Stimulated activated naive CD4-positive, alpha-beta T cell treated with Interleukin-2 at 50 U/mL for 16 hours (primary cell): ENCODE measurements around the gene FFAR3.
A peak's percentile ranks its signal among the peaks of the same experiment; 100 is the strongest.
"Not testable (repeated sequence)": the region's sequence is repeated elsewhere in the genome, so short reads cannot be mapped to it uniquely, and the experiment has no call there.

ENCODE experiments used
- DNase-seq: peaks from one replicate; lab custom pipeline; 2025; lab: John Stamatoyannopoulos, UW

The FFAR3 gene

DNA sequence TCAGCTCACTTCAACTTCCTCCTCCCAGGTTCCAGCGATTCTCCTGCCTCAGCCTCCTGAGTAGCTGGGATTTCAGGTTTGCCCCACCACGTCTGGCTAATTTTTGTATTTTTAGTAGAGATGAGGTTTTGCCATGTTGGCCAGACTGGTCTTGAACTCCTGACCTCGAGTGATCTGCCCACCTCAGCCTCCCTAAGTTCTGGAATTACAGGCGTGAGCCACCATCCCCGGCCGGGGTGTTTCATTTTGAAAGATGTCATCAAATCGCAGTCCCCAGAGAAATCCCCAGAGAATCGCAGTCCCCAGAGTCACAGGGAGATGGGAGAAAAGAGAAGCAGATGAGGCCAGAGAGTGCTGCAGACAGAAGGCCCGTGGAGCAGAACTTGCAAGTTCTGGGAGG lies 43.2 kb downstream of the FFAR3 start:
- not testable (repeated sequence) for DNase-seq

DNA sequence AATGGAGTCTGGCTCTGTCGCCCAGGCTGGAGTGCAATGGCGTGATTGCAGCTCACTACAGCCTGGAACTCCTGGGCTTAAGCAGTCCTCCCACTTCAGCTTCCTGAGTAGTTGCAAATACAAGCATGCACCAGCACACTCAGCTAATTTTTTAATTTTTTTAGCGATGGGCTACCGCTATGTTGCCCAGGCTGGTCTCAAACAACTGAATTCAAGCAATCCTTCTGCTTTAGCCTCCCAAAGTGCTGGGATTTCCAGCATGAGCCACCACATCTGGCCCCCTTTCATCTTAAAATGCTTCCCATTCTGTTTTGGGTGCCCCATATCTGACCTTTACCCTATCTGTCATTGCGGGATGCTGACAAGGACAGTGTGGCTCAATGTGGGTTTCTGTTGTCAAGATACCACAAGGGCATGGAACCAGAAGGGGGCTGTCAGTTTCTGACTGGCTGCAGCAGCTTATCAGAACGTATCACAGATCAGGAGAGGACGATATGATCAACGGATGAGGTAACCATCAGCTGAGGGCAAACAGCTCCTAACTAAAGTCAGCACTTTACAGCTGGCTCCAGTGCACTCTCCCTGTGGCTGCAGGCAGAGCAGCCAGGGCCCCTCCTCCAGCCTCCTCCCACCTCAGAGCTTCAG lies 45.0 kb downstream of the FFAR3 start:
- no peak for DNase-seq

DNA sequence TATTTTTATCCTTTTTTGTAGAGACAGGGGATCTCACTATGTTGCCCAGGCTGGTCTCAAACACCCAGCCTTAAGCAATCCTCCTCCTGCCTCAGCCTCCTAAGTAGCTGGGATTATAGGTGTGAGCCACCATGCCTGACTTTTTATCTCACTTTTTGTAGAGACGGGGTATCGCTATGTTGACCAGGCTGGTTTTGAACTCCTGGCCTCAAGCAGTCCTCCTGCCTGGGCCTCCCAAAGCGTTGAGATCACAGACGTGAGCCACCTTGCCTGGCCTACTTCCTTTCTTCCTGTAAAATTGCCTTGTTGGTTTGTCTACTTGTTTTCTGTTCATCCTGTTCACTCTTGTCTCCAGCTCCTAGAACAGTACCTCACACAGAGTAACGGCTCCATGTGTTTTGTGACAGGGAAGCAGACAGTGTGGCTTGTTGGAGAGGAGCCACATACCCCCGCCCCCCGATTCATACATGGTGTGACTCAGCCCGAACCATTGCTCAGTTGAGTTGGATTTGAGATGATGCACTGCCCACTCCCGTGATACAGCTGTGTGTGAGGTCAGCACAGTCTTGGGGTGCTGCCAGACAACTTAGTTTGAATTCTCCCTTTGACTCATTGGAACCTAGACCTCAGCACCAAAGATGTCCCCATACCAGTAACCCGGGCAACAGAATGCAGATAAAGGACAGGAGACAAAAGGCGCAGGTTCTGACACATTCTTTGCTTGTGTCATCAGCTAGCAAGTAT lies 46.8 kb downstream of the FFAR3 start:
- DNase-seq: peak; percentile 39

DNA sequence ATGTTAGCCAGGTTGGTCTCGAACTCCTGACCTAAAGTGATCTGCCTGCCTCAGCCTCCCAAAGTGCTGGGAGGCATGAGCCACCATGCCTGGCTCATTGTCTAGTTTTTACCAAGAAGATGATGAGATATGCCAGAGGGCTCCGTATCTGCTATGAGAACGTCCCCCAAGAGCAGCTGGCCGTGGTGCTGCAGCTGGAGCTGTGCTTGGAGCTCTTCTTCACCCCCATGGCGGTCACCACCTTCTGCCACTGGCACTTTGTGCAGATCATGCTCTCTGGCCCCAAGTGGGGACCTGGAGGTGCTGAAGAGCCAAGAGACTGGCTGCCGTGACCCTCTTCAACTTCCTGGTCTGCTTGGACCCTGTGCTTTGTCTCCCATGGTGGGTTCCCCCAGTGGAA lies 49.4 kb downstream of the FFAR3 start:
- DNase-seq: no peak

DNA sequence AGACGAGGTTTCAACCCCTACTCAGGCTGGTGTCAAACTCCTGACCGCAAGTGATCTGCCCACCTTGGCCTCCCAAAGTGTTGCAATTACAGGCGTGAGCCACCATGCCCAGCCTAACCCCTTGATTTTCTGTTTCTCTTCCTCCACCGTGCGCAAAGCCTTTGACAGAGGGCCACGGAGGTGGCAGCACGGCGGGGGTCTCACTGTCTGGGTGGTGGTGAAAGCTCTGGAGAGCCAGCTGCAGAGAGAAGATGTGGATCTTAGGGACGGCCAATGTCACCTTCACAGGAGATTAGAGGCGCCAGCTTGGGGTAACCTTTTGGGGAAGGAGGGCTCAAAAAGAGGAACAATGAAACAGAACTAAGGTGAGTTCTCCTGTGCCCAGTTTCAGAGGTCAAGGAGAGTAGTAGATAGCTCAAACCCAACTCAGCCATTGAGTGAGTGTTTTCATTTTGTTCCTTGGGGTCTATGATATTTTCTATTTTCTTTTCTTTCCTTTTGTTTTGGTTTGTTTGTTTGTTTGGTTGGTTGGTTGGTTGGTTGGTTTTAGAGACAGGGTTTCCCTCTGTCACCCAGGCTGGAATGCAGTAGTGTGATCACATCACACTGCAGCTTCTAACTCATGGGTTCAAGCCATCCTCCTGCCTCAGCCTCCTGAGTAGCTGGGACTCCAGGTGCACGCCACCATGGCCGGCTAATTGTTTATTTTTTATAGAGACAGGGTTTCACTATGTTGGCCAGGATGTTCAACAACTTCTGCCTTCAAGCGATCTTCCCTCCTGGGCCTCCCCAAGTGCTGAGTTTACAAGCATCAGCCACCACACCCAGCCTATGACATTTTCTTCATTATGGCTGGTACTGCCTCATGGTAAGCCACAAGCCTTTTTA lies 50.3 kb downstream of the FFAR3 start:
- DNase-seq: no peak

DNA sequence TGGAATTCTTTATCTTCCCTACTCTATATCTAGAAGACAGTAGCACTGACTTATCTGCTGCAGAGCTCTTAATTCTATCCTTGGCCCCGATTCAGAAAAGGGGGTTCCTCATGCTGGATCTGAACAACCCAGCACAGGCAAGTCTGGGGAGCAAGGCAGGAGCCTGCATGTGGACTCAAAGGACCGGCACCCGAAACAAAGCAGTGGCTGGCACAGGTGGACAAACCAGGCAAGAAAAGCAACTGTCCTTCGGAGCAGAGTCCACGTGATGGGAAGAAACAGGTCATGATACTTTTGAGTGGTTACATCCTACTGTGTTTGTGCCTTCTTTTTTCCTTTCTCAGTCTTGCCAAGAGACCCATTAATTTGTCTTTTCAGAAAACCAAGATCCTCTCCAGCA lies 50.9 kb downstream of the FFAR3 start:
- DNase-seq: no peak
